HG02981 (cell line): ENCODE results near the gene ANTXRL.
"Not testable (repeated sequence)": the region's sequence is repeated elsewhere in the genome, so short reads cannot be mapped to it uniquely, and the experiment has no call there.

Experiments used
- ATAC-seq: cut with Tn5 transposase; IDR thresholded peaks from one replicate; pipeline ENCODE4 v1.9.1; 2021; ENCODE audit warnings: mild to moderate bottlenecking, moderate library complexity; ENCODE audit not compliant: unreplicated experiment

Gene ANTXRL

GRCh38 chr10:46272863-46273415 is 13.9 kb upstream of the ANTXRL start:
- ATAC-seq = no peak

GRCh38 chr10:46273506-46274477 is 13.0 kb upstream of the ANTXRL start:
- no peak for ATAC-seq

GRCh38 chr10:46277840-46278239 is 9.0 kb upstream of the ANTXRL start:
- ATAC-seq = no peak

- not testable (repeated sequence) for ATAC-seq
These were observed 4.4 kb upstream of the ANTXRL start for GRCh38 chr10:46282421-46282831.

- no peak for ATAC-seq
These were observed 3.8 kb upstream of the ANTXRL start for GRCh38 chr10:46282842-46283574.

- no peak for ATAC-seq
These were observed 3.1 kb upstream of the ANTXRL start for GRCh38 chr10:46283580-46284285.

GRCh38 chr10:46284286-46285229 is 2.2 kb upstream of the ANTXRL start:
- peak; percentile 91 for ATAC-seq

GRCh38 chr10:46285300-46285699 is 1.5 kb upstream of the ANTXRL start:
- no peak for ATAC-seq

- no peak for ATAC-seq
These were observed 704 bp upstream of the ANTXRL start for GRCh38 chr10:46285966-46286620.

- no peak for ATAC-seq
These were observed 1.2 kb downstream of the ANTXRL start for GRCh38 chr10:46287846-46288477.

- ATAC-seq = no peak
These were observed 1.9 kb downstream of the ANTXRL start for GRCh38 chr10:46288601-46289206.

- no peak for ATAC-seq
These were observed 2.5 kb downstream of the ANTXRL start for GRCh38 chr10:46289209-46289810.

- ATAC-seq = no peak
These were observed 3.5 kb downstream of the ANTXRL start for GRCh38 chr10:46290101-46290886.

GRCh38 chr10:46291817-46292572 is 5.2 kb downstream of the ANTXRL start:
- ATAC-seq = no peak

- ATAC-seq = no peak
These were observed 5.8 kb downstream of the ANTXRL start for GRCh38 chr10:46292573-46293023.

GRCh38 chr10:46293228-46293627 is 6.4 kb downstream of the ANTXRL start:
- no peak for ATAC-seq
